ENCODE data around the gene ANHX. TPM values are rescaled to one million over a fixed set of nuclear protein-coding genes. Genes with fewer than 3 reads are reported as not detected.

Gene ANHX
- polyA plus RNA-seq, 3 donors, result not detected

DNA sequence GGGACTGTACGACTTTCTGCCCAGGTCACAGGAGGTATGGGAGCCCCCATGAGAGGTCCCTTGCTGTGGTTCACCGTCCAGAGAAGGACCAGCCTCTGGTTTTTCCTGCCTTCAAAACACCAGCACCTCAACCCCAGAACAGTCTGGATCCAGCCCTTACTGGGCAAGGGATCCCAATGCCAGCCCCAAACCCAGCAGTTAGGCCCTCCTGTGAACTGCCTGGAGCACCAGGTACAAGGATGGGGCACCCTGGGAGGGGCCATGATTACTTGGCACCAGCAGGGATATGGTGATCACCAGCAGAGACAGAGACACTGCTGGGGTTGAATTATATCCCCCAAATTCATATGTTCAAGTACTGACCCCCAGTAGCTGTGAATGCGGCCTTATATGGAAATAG lies 20.0 kb downstream of the ANHX start:
- no peak overlapping the region for H3K27ac ChIP-seq (ENCODE audit: low read depth, low read length)
- 65 to 86% (median 82%) methylated on average over 3 of the region's 3 CpGs for WGBS, 3 donors

DNA sequence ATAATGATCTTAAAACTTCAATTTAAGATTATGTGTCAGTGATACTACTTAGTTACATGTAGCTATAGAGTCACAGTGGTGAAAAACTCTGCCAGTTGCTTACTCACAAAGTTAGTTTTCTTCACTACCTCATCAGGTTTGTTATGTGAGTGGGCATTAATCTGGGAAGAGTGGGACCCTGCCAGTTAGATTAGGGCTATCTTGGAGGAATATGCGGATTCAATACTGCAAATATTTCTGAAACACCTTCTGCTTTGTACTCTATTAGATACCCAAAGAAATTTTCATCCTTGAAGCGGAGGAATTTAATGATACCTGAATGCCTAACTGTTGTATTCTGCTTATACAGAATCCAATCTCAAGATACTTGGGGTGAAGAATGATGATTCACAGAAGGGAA lies 29.3 kb downstream of the ANHX start:
- WGBS, 3 donors, result 97 to 98% (median 98%) methylated on average over 2 of the region's 2 CpGs

DNA sequence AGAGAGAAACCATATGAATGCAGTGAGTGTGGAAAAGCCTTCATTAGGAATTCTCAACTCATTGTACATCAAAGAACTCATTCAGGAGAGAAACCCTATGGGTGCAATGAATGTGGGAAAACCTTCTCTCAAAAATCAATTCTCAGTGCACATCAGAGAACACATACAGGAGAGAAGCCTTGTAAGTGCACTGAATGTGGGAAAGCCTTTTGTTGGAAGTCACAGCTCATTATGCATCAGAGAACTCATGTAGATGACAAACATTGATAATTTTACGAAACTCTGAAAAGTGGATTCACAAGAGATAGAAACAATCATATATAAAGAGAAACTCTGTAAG lies 31.4 kb downstream of the ANHX start:
- H3K27ac ChIP-seq (ENCODE audit: low read depth, low read length), result no peak overlapping the region
- 97 to 100% (median 100%) methylated on average over 1 of the region's 1 CpG for WGBS, 3 donors

More for the DNA sequence above, 29.3 kb downstream of the ANHX start:
- H3K27ac ChIP-seq (ENCODE audit: low read depth, low read length), result no peak overlapping the region

DNA sequence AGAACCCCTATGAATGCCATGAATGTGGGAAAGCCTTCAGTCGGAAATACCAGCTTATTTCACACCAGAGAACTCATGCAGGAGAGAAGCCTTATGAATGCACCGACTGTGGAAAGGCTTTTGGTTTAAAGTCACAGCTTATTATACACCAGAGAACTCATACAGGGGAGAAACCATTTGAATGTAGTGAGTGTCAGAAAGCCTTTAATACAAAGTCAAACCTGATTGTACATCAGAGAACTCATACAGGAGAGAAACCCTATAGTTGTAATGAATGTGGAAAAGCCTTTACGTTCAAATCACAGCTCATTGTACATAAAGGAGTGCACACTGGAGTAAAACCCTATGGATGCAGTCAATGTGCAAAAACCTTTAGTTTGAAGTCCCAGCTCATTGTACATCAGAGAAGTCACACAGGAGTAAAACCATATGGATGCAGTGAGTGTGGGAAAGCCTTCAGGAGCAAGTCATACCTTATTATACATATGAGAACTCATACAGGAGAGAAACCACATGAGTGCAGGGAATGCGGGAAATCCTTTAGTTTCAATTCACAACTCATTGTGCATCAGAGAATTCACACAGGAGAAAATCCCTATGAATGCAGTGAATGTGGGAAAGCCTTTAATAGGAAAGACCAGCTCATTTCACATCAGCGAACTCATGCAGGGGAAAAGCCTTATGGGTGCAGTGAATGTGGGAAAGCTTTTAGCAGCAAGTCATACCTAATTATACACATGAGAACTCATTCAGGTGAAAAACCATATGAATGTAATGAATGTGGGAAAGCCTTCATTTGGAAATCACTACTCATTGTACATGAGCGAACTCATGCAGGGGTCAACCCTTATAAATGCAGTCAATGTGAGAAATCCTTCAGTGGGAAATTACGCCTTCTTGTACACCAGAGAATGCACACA lies 32.1 kb downstream of the ANHX start:
- WGBS, 3 donors, result 97 to 99% (median 99%) methylated on average over 7 of the region's 7 CpGs

DNA sequence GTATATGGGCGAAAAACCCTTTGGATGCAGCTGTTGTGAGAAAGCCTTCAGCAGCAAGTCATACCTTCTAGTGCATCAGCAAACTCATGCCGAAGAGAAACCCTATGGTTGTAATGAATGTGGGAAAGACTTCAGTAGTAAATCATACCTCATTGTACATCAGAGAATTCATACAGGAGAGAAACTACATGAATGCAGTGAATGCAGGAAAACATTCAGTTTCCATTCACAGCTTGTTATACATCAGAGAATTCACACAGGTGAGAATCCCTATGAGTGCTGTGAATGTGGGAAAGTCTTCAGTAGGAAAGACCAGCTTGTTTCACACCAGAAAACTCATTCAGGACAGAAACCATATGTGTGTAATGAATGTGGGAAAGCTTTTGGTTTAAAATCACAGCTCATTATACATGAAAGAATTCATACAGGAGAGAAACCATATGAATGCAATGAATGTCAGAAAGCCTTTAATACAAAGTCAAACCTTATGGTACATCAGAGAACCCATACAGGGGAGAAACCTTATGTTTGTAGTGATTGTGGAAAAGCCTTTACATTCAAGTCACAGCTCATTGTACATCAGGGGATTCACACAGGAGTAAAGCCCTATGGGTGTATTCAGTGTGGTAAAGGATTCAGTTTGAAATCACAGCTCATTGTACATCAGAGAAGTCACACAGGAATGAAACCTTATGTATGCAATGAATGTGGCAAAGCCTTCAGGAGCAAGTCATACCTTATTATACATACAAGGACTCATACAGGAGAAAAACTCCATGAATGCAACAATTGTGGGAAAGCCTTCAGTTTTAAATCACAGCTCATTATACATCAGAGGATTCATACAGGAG lies 33.0 kb downstream of the ANHX start:
- no peak overlapping the region for H3K27ac ChIP-seq (ENCODE audit: low read depth, low read length)
- 97 to 99% (median 97%) methylated on average over 2 of the region's 2 CpGs for WGBS, 3 donors

More for the DNA sequence above, 32.1 kb downstream of the ANHX start:
- H3K27ac ChIP-seq (ENCODE audit: low read depth, low read length), result no peak overlapping the region

DNA sequence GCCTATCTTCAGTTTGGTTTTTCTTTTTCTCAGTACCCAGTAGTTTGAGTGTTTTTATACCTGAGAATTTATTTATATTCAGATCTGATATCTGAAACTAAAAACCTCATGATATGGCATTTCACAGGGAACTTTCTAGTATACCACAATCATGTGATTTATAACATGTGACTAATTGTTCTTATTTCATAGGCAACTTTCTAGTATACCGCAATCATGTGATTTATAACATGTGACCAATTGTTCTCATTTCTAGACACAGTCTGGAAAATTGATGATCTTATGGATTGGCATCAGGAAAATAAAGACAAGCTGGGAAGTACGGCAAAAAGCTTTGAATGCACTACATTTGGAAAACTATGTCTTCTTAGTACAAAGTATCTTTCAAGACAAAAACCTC lies 33.8 kb downstream of the ANHX start:
- WGBS, 3 donors, result 48 to 98% (median 97%) methylated on average over 2 of the region's 2 CpGs

DNA sequence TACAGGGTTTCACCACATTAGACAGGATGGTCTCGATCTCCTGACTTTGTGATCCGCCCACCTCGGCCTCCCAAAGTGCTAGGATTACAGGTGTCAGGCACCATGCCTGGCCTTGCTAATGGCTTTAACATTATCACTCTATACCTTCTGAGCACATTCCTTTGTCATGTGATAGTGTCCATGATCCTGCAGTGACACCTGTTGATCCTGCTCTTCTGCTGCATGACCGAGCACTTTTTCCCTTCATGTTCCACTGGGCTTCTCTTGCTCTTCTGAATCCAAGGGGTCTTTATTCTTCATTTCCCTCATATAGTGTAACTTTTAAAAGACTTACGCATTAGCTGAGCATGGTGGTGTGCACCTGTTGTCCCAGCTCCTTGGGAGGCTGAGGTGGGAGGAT lies 42.8 kb downstream of the ANHX start:
- H3K27ac ChIP-seq (ENCODE audit: low read depth, low read length), result no peak overlapping the region
- WGBS, 3 donors, result 98 to 100% (median 99%) methylated on average over 5 of the region's 5 CpGs

More for the DNA sequence above, 33.8 kb downstream of the ANHX start:
- H3K27ac ChIP-seq (ENCODE audit: low read depth, low read length), result no peak overlapping the region

DNA sequence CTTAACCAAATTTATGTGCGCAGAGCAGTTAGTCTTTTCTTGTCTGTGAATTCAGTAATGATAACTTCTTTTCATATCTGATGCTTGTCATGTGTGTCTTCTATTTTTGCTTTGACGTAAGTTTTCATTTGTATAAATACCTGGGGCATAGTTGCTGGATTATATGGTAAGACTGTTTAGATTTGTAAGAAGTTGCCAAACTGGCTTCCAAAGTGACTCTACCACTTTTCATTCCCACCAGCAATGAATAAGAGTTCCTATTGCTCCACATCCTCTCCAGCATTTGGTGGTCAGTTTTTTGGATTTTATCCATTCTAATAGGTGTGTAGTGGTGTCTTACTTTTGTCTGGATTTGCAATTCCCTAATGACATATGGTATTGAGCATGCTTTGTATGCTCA lies 45.5 kb downstream of the ANHX start:
- no peak overlapping the region for H3K27ac ChIP-seq (ENCODE audit: low read depth, low read length)
- WGBS, 3 donors, result 96 to 99% (median 98%) methylated on average over 2 of the region's 2 CpGs

DNA sequence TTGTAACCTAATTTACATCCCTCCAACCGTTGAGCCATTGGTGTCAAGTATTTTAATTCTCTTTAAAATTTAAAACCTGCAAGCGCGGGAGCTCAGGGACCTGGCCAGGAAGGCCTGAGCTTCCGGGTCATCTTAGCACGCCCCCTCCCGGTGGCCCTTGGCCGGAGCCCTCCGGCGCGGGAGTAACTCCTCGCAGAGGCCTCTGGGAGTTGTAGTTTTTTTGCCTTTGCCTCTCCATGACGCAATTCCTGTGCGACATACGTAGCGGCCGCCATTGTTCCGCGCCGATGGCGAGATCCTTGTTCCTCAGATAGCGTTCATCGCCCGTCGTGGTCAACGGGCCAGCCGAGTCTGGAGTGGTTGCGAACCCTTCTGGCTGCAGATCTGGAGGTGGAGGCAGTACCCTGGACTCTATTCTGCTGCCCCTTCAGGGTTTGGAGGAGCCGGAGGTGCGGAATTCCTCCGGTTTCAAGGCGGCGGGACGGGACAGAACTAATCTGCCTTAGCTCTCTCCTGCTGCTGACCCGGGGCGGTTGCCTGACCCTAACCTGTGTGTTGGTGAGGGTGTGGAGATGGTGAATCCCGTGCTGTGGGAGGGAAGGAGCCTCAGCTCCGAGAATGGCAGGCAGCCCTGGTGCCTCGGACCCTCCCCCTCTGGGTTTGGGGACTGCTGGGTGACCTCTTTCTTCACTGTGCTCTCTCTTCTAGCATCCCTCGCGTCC lies 54.3 kb downstream of the ANHX start, which contains the start of gene ZNF268:
ZNF268 (plus strand) TSS at position 258 of the 722 bp plus-strand sequence. CDS start 503 bp downstream, outside the sequence.
- 1 to 2% (median 1%) methylated on average over 40 of the region's 40 CpGs for WGBS, 3 donors

DNA sequence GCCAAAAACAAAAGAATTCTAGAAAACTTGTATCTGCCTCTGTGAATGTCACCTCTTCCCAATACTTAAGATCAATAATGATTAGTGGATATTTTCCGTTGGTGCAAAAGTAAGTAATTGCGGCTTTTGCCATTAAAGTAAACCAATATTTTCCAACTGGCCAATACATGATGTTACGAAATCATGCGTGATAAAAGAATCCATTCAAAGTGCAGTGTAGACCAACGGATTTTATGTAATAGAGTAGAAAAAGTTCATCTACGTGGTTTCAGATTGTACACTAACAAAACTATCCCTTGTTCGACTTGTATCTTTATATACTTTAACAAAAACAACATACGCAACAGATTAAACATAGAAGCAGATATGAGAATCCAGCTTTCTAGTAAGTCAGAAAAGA lies 55.0 kb downstream of the ANHX start:
- H3K27ac ChIP-seq (ENCODE audit: low read depth, low read length), result no peak overlapping the region
- 98 to 99% (median 98%) methylated on average over 8 of the region's 8 CpGs for WGBS, 3 donors

More for the DNA sequence above, 54.3 kb downstream of the ANHX start, which contains the start of gene ZNF268:
- H3K27ac ChIP-seq (ENCODE audit: low read depth, low read length), result no peak within 1 kb of the TSS

DNA sequence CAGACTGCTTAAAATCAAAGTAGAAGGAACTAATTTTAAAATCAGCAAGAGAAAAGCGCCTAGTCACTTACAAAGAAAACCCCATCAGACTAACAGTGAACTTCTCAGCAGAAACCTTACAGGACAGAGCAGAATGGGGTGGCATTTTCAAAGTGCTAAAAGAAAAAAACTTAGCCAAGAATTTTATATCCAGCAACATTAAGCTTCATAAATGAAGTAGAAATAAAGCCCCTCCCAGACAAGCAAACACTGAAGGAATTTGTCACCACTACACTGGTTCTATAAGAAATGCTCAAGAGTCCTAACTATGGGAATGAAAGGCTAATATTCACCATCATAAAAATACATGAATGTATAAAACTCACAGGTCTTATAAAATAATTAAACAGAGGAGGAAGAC lies 60.8 kb downstream of the ANHX start:
- no peak overlapping the region for H3K27ac ChIP-seq (ENCODE audit: low read depth, low read length)
- WGBS, 3 donors, result 61 to 77% (median 72%) methylated on average over 1 of the region's 1 CpG

DNA sequence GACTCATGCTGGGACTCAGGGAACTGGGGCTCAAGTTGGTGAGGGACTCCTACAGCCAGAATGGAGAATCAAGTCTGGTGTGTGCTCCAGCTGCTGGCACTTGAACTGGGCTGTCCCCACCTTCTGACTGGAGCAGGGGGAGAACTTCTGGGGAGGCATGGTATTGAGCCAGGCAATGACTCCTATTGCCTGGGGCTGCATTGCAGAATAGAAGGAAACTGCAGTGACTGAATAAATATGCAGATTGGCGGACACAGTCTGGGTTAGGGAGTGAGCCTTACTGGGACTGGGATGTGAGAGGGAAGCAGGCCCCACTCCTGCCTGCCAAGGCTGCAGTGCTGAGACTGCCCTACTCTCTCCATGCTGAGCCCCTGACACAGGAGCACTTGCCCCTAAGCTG lies 63.2 kb downstream of the ANHX start:
- 75 to 83% (median 81%) methylated on average over 1 of the region's 1 CpG for WGBS, 3 donors

More for the DNA sequence above, 63.2 kb downstream of the ANHX start:
- no peak overlapping the region for H3K27ac ChIP-seq (ENCODE audit: low read depth, low read length)

Other genes with a start within 250 kb of the ANHX start
- gene ZNF26, start 249.5 kb downstream of the ANHX start, polyA plus RNA-seq, result 1 to 10 TPM; 2.3 to 7.2 (median 3.0) TPM
- gene ZNF84, start 198.4 kb downstream of the ANHX start, polyA plus RNA-seq, result 10 to 100 TPM in 1 of 3 donors, 1 to 10 TPM in 2; 5.9 to 10.6 (median 6.3) TPM
- gene ZNF140, start 155.0 kb downstream of the ANHX start, polyA plus RNA-seq, result 10 to 100 TPM; 11.2 to 22.5 (median 11.4) TPM
- gene ZNF891, start 105.6 kb downstream of the ANHX start, polyA plus RNA-seq, result under 1 TPM; 0.33 to 0.67 (median 0.44) TPM
- gene ZNF10, start 105.2 kb downstream of the ANHX start, polyA plus RNA-seq, result 1 to 10 TPM; 3.3 to 6.3 (median 3.8) TPM
- gene ZNF268, start 54.4 kb downstream of the ANHX start, polyA plus RNA-seq, result 1 to 10 TPM; 3.3 to 5.5 (median 4.6) TPM

All from adipose tissue (tissue), 3 donors.